ENCODE measurements around the gene WFDC1.

Gene WFDC1

GRCh38 chr16:84347161-84347560 is 52.5 kb downstream of the WFDC1 start:
- TF ChIP-seq CTCF (IDR thresholded peaks at IDR 0.05; ENCODE audit: insufficient read depth, low read depth, low read length, missing control alignments) = no peak
- DNase-seq (ENCODE audit: low read depth) = no peak
- no peak overlapping the region for H3K4me3 ChIP-seq (ENCODE audit: low read depth, low read length)

GRCh38 chr16:84348386-84348888 is 53.8 kb downstream of the WFDC1 start:
- no peak overlapping the region for H3K4me3 ChIP-seq (ENCODE audit: low read depth, low read length)
- no peak for DNase-seq (ENCODE audit: low read depth)
- no peak for TF ChIP-seq CTCF (IDR thresholded peaks at IDR 0.05; ENCODE audit: insufficient read depth, low read depth, low read length, missing control alignments)

DNA sequence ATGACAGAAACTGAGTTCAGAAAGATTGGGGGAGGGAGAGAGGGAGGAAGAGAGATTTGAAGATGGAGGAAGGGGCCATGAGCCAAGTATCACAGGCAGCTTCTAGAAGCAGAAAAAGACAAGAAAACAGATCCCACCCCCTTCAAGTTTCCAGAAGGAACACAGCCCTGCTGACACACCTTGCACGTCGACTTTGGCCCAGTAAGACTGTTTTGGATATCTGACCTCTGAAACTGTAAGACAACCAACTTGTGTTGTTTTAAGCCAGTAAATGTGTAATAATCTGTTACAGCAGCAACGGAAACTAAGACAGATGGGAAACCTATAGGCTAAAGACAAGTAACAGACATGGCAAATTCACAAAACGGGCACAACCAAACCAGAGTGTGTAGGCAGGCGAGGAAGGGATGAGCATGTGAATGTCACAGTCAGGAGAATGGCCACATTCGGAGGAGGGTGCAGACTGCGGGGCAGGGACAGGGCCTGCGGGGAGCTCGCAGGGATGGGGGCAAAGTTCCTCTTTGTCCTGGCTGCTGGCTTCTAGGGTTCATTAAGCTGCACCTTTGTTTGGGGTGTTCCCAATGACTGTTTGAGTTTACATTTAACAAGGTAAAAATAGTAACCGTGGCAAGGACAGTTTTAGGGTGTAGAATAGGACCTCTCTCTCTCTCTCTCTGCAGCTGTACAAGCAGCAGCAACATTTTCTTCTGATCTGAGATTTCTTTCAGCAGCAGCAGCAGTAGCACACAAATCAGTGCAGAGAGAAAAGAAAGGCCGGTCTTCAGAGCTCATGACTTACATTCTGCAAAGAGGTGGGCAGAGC is 55.4 kb downstream of the WFDC1 start:
- DNase-seq (ENCODE audit: low read depth) = no peak
- no peak for TF ChIP-seq CTCF (IDR thresholded peaks at IDR 0.05; ENCODE audit: insufficient read depth, low read depth, low read length, missing control alignments)

DNA sequence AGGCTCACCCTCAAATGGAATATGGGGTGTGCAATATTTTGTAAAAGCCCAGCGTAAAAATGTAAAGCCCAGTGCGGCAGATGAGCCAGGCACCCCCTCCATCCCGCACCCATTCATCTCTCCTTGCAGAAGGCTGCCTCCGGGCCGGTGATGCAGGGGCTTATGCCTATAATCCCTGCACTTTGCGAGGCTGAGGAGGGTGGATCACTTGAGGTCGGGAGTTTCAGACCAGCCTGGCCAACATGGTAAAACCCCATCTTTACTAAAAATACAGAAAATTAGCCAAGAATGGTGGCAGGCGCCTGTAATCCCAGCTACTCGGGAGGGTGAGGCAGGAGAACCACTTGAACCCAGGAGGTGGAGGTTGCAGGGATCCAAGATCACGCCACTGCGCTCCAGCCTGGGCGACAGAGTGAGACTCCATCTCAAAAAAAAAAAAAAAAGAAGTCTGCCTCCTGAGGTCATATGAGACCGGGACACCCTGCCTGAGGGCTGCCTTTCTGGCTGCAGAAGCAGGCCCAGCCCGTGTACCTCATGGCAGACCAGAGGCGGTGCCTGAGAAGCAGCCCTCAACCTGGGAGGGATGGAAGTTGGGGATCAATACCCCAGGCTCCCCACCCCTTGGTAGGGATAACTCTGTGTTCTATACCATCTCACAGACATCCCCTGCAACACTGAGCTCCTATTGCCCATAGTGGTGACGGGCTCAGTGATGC is 56.2 kb downstream of the WFDC1 start:
- TF ChIP-seq CTCF (IDR thresholded peaks at IDR 0.05; ENCODE audit: insufficient read depth, low read depth, low read length, missing control alignments) = no peak
- no peak for DNase-seq (ENCODE audit: low read depth)
- no peak overlapping the region for H3K4me3 ChIP-seq (ENCODE audit: low read depth, low read length)

More for the DNA sequence above, 55.4 kb downstream of the WFDC1 start:
- no peak overlapping the region for H3K4me3 ChIP-seq (ENCODE audit: low read depth, low read length)

DNA sequence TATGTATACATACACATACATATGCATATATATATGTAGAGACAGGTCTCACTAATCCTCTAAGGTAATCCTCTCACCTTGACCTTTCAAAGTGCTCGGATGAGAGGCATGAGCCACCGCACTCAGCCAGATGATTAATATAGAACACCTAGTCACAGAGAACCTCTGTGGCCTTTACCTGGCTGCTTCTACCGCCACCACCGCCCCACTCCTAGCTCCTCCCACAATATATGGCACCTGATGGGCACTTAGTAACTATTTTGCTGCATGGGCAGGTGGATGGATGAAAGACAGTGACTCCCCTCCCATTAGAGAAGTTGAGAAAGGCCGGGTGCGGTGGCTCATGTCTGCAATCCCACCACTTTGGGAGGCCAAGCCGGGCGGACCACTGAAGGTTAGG is 57.0 kb downstream of the WFDC1 start:
- no peak for TF ChIP-seq CTCF (IDR thresholded peaks at IDR 0.05; ENCODE audit: insufficient read depth, low read depth, low read length, missing control alignments)
- H3K4me3 ChIP-seq (ENCODE audit: low read depth, low read length) = no peak overlapping the region
- no peak for DNase-seq (ENCODE audit: low read depth)

DNA sequence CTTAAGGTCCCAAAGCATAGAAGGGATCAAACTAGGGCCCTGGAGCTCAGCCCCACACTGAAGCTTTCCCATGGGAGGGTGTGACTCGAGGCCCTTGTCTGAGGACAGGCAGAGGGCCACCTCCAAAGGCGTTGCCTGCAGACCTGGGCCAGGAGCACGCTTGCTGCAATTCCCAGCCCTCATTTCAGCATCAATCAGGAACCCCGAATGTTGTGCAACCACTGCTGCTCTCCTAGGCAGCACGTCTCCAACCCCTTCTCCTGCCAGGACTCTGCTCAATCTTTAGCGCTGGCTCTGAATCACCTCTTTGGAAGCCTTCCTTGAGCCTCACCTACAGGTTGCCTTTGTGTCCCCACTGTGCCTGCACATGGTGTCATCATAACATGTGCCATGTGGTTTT is 59.6 kb downstream of the WFDC1 start:
- no peak for TF ChIP-seq CTCF (IDR thresholded peaks at IDR 0.05; ENCODE audit: insufficient read depth, low read depth, low read length, missing control alignments)
- DNase-seq (ENCODE audit: low read depth) = no peak

More for the DNA sequence above, 59.6 kb downstream of the WFDC1 start:
- H3K4me3 ChIP-seq (ENCODE audit: low read depth, low read length) = no peak overlapping the region

Data from GM12865 (cell line).